ENCODE data around the gene MED15.

DNA sequence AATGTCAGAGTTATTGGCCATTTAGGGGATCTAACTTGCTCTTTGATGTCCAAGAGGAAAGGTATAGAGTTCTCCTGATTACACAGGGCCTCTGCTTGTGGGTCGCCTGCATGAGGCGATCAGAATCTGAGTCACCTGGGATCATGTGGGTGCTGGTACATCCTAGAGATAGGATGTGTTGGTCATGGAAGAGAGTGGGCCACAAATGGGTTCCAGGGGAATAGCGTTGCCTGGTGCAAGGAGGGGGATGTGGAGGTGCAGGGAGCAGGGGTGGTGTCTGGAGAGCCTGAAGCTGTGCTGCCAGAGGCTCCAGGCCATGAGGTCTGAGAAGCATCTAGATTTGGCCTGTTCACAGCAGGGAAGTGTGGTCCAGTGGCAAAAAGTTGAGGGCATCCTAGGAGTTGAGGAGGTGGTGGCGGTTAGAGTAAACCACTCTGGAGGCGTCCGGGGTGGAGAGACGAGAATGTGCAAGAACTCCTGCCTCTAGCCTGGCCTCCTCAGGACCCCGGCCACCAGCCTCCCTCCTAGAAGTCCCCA, 92.8 kb downstream of the MED15 start:
- TF ChIP-seq GATA3 (IDR thresholded peaks at IDR 0.05; ENCODE audit: low read depth, low read length) (no peak), GATA2 (IDR thresholded peaks at IDR 0.05; ENCODE audit: low read depth, low read length) (no peak)

Measured in SH-SY5Y (cell line).